WTC11 (cell line): ENCODE data around the gene BSN.

Experiments
- AFF4 ChIP-seq: sonication (generic); formaldehyde crosslinking; IDR thresholded peaks from 2 replicates; pipeline ENCODE4 v1.8.1; 2023; ENCODE audit warnings: mild to moderate bottlenecking, missing genetic modification reagents, borderline replicate concordance
- CBFB ChIP-seq: sonication (generic); formaldehyde crosslinking; IDR thresholded peaks from 2 replicates; pipeline ENCODE4 v1.8.1; 2022; ENCODE audit warnings: mild to moderate bottlenecking, low read depth, missing genetic modification reagents
- MAX ChIP-seq: sonication (generic); formaldehyde crosslinking; IDR thresholded peaks from 2 replicates; pipeline ENCODE4 v1.8.0; 2022; ENCODE audit warnings: mild to moderate bottlenecking, missing genetic modification reagents
- MXD4 ChIP-seq: fragments of 250-450 bp; sonication (Bioruptor Pico); IDR thresholded peaks from 2 replicates; pipeline ENCODE4 v1.8.0; 2021; ENCODE audit warnings: mild to moderate bottlenecking, moderate library complexity, borderline replicate concordance
- NR3C1 ChIP-seq: sonication (generic); formaldehyde crosslinking; conservative IDR thresholded peaks from 2 replicates; pipeline ENCODE4 v1.8.1; 2023; ENCODE audit warnings: low read depth, mild to moderate bottlenecking, missing genetic modification reagents
- USF2 ChIP-seq: sonication (generic); formaldehyde crosslinking; IDR thresholded peaks from 2 replicates; pipeline ENCODE4 v1.8.1; 2023; ENCODE audit warnings: mild to moderate bottlenecking, missing genetic modification reagents, moderate library complexity
- TF ChIP-seq, protein P1 (sequence below): fragments of 200-600 bp; IDR thresholded peaks from 2 replicates; pipeline ENCODE4 v1.8.0; 2022; ENCODE audit warnings: antibody characterized with exemption

DNA sequence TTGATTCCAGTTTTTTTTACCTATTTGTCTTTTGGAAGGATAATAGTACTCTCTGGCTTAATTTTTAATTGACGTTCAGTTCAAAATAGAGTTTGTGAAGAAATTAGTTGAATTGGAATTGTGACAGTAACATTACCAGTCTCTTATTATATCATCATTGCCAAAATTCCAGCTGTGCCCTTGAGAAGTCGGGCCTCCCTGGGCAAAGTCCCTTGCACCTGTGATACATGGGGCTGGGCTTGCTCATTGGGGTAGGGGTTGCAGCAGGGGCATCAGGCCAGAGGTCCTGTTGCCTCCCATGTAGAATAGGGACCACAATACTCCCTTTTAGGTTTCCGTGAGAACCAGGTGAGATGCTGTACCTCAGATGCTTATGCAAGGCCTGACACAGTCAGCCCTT lies 92.0 kb downstream of the BSN start:
- TF ChIP-seq CBFB (CRISPR knock-in tag) (no peak), AFF4 (no peak), USF2 (CRISPR knock-in tag) (no peak), MAX (CRISPR knock-in tag) (no peak), MXD4 (CRISPR knock-in tag) (no peak), NR3C1 (no peak)
- TF ChIP-seq, protein P1, sequence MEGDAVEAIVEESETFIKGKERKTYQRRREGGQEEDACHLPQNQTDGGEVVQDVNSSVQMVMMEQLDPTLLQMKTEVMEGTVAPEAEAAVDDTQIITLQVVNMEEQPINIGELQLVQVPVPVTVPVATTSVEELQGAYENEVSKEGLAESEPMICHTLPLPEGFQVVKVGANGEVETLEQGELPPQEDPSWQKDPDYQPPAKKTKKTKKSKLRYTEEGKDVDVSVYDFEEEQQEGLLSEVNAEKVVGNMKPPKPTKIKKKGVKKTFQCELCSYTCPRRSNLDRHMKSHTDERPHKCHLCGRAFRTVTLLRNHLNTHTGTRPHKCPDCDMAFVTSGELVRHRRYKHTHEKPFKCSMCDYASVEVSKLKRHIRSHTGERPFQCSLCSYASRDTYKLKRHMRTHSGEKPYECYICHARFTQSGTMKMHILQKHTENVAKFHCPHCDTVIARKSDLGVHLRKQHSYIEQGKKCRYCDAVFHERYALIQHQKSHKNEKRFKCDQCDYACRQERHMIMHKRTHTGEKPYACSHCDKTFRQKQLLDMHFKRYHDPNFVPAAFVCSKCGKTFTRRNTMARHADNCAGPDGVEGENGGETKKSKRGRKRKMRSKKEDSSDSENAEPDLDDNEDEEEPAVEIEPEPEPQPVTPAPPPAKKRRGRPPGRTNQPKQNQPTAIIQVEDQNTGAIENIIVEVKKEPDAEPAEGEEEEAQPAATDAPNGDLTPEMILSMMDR = no peak
